ENCODE measurements around the gene TCOF1.

TCOF1 gene

GRCh38 chr5:150401376-150402228 lies 44.1 kb downstream of the TCOF1 start:
- no peak for TF ChIP-seq CTCF (IDR thresholded peaks at IDR 0.05; ENCODE audit: insufficient read depth, missing control alignments)
- no peak for FAIRE-seq
- no peak for DNase-seq (ENCODE audit: insufficient read length, low spot score)

GRCh38 chr5:150402229-150402773 lies 44.8 kb downstream of the TCOF1 start:
- TF ChIP-seq CTCF (IDR thresholded peaks at IDR 0.05; ENCODE audit: insufficient read depth, missing control alignments): no peak
- FAIRE-seq: no peak
- DNase-seq (ENCODE audit: insufficient read length, low spot score): no peak

DNA sequence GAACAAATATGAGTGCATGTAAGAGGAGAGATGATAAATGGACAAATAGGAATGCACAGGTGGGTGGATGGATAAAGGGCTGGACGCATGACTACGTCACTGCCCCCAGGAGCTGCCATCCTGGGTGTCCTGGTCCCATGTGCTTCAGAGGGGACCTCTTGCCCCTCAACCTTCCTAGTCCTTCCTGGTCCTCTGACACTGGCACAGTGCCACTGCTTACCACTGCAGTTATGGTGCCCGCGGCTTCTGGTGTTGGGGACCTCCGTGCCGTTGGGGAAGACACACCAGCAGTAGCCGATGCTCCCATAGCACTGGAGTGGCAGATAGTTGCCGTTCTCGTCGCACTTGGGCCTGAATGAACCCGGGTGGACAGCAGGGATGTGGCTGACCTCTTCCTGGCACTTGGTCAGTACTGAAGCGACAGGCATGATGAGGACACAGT lies 45.4 kb downstream of the TCOF1 start:
- no peak for DNase-seq (ENCODE audit: insufficient read length, low spot score)
- no peak for FAIRE-seq
- no peak for TF ChIP-seq CTCF (IDR thresholded peaks at IDR 0.05; ENCODE audit: insufficient read depth, missing control alignments)

DNA sequence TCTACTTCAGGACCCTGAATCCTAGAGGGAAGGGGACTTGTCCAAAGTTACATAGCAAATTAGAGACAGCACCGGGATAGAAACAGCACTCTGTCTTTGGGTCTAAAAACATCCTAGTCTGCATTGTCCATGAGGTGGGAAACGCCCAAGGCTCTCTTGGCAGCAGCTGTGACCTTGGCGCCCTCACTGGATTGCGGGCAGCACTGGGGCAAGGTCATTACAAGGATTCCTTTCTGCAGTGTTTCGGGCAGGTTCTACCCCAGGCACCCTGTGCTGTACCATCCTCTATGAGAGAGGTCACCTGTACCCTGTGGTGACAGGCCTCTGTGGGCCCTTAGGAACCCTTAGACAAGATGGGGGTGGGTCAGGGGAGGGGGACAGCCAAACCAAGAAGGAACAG lies 46.6 kb downstream of the TCOF1 start:
- no peak for FAIRE-seq

DNA sequence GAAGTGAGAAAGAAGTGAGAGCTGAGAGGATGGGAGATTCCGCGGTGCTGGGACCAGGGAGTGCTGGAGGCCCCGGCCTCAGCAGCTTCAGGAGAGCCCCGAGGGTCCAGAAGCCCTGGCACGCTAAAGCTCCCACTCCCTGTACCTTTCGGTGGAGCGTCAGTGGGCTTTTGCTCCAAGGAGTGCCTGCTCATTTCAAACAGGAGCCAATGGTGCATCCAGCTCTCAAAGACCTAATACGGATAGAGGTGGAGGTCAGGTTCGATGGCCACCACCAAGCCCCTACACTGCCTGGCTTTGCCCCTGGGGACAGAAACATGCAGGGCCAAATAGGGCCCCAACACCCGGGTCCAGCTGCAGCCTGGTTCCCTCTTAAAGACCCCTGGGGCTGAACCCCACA lies 47.0 kb downstream of the TCOF1 start:
- FAIRE-seq (no peak), DNase-seq (ENCODE audit: insufficient read length, low spot score) (no peak)
- TF ChIP-seq CTCF (IDR thresholded peaks at IDR 0.05; ENCODE audit: insufficient read depth, missing control alignments): no peak

More for the DNA sequence above, 46.6 kb downstream of the TCOF1 start:
- no peak for TF ChIP-seq CTCF (IDR thresholded peaks at IDR 0.05; ENCODE audit: insufficient read depth, missing control alignments)
- DNase-seq (ENCODE audit: insufficient read length, low spot score): no peak

- TF ChIP-seq CTCF (IDR thresholded peaks at IDR 0.05; ENCODE audit: insufficient read depth, missing control alignments): no peak
- no peak for FAIRE-seq
- DNase-seq (ENCODE audit: insufficient read length, low spot score): no peak
These were observed 47.7 kb downstream of the TCOF1 start for GRCh38 chr5:150404941-150405816.
